Stimulated activated CD8-positive, alpha-beta memory T cell treated with anti-CD3 and anti-CD28 coated beads, Interleukin-2, amount 100 ng/mL, for 1 hour (primary cell): ENCODE measurements around the gene BABAM2.
"Not testable (repeated sequence)": the region's sequence is repeated elsewhere in the genome, so short reads cannot be mapped to it uniquely, and the experiment has no call there.

Experiments used
- DNase-seq, 2 donors: peaks; one replicate each; pipeline ENCODE4 v3.0.0-alpha.2; 2020; ENCODE audit warnings: low read depth in 2 of 2

Gene BABAM2

DNA sequence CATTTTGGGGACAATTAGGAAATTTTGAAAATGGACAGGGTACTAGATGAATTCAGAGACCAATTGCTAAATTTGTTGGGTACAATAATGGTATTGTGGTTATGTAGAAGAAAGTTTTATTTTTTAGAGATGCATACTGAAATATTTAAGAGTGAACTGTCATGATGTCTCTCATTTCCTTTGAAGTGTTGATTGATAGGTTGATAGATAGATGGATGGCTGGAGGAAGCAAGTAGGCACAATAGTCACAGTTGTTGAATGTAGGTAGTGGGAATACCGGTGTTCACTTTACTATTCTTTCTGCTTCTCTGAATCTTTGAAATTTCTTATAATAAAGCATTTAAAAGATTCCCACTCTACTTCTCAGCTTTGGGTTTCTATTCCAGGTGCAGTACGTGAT, 350.4 kb downstream of the BABAM2 start:
- no peak for DNase-seq

DNA sequence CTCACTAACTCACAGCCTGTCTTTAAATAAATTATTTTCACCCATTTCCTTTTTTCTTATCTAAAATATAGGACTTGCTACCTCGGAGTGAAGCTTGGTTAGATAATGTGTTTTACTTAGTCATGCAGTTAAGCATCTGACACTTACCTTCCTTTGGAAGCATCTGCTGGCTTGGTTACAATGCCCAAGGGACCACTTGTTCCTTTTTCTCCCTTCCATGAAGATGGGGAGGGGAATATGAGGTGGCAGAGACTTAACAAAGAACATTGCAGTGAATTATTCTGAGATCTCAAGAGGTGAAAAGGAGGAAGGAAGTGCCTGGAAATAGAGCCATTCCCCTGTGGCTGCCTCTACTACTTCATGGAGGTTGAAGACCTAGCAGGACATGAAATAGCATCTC, 356.8 kb downstream of the BABAM2 start:
- DNase-seq, result no peak

DNA sequence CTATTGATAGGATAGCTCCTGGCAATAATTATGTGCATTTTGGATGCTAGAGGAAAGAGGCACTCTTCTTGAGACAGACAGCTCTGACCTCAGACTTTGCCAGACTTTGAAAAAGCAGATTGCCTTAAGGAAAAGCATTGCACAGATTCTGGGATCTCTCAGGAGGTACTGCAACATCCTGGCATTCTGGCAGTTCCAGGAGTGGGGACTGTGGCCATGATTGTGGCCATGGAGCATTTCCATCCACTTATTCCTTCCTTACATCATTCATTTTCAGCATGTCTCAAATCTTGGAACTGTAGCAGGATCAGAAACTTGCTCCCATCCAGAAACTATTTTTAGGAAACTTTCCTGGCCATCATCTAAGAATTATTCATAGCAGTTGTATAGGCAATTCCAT, 357.2 kb downstream of the BABAM2 start:
- no peak for DNase-seq

DNA sequence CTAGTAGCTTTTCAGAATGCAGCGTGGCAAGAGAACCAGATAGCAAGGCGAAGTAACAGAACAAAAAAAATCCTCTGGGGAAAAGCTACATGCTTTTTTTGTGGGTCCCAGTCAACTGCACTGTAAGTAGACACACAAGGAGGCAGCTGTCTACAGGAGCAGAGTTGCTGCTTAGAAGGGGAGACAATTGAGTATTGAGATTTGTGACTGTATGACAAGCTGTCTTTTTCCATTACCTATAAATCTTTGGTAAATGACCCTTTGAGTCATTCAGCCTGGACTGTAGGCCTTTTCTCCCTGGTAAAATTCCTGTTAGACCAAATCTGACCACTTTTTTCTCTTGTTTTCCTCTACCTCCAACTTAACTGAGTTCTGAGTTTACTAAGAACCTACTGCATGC, 358.0 kb downstream of the BABAM2 start:
- DNase-seq, result no peak

DNA sequence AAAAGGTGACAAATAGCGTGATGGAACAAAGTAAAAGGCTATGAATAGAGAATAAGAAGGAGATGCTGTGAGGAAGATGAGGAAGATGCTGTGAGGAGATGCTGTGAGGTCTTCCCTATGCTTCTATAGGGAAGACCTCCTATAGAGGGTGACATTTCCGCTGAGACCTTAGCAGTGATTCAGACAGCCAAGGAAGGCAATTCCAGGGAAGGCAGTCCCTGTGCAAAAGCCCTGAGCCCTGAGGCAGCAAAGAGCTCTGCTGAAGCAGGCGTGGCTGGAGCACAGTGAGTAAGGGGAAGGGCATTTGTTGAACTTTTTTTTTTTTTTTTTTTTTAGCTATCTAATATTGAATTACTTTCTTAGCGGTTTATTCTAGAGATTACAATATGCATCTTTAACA, 359.5 kb downstream of the BABAM2 start:
- DNase-seq, result no peak

DNA sequence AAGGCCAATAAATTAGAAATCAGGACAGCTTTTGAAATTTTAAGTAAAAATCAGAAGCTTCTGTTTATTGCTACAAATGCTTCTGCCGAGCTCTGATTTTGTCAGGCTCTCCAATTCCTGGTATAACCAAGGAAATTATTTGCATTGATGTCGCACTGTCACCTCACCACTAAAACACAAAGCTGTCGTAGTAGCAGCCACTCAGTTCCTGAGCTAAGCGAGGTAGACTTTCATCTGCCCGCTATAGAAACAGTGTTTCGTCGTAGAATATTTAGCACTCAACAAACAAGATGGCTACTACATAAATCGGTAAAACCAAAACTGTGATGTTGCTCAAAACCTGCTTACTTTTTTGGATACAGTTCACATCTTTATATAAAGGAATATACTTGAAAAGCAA, 360.8 kb downstream of the BABAM2 start:
- no peak for DNase-seq

DNA sequence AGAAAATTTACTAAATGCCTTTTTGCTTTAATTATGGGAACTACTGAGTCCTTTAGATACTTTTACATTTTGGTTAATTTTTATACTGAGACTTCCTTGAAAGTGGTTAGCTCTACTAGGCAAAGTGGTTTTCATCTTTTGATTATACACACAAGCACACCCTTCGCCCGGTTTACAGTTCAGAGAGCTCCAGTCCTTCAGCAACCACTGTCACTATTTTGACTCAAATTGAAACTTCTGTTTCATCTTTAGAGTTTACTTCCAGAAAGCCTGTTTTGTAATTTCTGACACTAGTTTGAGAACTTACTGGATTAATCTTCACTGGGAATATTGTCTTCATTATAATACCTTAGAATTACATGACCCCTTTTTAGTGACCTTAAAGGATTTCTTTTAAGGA, 361.8 kb downstream of the BABAM2 start:
- DNase-seq, result no peak

DNA sequence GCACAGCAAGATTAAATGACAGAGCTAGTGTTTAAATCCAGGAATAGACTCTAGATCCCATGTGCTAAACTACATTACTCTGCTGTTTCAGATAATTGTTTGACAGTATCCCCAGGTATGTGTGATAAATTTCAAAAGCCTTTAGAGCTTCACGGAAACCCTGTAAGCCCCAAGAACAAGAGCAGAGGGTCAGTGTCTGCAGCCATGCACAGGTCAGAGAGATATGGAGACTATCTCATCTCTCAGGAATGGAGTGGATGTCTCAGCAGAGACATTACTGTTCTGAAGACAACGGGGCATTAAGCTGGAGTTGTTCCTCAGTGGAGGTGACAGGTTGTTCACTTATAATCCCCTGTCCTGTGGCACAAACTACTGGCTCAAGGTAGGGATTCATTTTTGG, 363.0 kb downstream of the BABAM2 start:
- DNase-seq, result no peak

DNA sequence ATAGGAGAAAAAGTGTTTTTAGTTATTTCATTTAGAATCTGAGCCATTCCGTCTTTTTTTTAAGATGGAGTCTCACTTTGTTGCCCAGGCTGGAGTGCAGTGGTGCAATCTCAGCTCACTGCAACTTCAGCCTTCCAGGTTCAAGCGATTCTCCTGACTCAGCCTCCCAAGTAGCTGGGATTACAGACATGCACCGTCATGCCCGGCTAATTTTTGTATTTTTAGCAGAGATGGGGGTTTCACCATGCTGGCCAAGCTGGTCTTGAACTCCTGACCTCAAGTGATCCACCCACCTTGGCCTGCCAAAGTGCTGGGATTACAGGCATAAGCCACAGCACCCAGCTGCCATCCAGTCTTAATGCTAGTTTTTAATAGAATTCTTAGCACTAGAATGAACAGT, 364.7 kb downstream of the BABAM2 start:
- DNase-seq, result not testable (repeated sequence)

DNA sequence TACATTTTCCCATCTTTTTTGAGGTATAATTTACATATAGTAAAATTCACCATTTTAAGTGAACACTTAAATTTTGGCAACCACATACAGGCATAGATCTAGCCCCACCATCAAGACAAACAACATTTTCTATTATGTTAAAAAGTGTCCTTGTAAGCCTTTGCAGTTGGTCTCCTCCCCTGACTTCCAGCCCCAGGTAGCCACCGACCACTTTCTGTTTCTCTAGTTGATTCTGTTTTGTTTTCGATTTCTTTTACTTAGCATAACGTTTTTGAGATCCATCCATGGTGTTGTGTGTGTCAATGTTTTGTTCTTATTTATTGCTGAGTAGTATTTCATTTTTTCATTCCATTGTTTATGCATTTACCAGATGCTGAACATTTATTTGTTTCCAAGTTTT, 366.7 kb downstream of the BABAM2 start:
- no peak for DNase-seq

DNA sequence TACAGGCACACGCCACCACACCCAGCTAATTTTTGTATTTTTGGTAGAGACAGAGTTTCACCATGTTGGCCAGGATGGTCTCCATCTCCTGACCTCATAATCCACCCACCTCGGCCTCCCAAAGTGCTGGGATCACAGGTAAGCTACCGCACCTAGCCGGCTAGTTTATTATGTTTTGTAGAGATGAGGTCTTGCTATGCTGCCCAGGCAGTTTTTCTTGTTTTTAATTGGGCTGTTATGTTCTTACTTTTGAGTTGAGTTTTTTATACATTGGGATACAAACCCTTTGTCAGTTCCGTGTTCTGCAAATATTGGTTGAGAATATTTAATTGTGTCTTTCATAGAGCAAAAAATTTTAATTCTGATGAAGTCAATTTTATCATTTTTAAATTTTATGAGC, 368.7 kb downstream of the BABAM2 start:
- DNase-seq, result not testable (repeated sequence)

DNA sequence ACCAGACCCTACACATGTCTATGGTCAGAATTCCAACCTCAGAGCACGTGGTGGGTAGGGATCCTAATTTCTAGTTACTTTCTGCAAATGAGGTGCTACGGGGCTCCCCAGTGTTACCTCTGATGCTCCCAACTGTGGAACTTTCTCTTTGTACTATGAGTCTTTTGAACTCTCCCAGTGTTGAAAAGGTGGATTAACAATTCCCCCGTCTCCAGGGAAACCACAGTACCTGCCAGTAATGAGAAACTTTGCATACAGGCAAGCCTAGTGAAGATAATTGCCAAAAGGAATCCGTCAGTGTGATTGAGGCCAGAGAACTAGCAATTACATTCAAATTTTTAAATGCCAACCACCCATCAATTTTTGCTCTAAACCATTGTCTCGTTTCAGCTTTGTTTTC, 373.2 kb downstream of the BABAM2 start:
- no peak for DNase-seq

DNA sequence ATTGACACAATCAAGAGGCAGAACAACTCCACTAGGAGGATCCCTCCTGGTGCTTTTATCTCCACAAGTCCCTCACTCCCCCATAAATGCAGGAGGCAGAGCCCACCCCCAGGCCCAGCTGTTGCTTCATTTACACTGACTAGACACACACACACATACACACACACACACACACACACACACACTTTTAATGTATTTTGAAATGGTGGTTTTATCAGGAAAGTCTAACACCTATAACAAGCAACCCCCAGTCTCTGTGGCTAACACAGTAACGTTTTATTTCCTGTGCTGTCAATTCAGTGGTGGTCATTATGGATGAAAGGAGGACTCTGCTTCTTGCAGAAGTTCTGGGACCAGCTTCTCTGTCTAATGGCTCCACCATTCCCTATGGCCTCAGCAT, 376.8 kb downstream of the BABAM2 start:
- DNase-seq, result no peak

DNA sequence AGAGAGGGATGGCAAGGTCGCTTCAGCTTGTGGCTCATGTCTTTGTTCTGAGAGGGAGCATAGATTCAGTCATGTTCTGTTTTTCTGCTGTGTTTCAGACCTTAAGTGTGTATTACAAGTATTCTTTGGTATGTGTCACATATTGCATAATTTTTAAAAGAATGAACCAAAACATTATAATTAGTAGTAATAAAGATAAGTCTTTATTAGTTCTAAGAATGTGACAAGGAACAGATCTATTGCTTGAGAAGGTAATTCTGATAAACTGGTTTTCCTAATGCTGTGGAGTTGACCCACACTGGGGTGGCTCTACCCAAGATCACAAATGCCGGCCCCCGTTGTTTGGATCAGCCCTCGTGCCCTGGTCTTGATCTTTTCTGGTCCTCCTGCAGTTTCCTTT, 377.9 kb downstream of the BABAM2 start:
- no peak for DNase-seq

DNA sequence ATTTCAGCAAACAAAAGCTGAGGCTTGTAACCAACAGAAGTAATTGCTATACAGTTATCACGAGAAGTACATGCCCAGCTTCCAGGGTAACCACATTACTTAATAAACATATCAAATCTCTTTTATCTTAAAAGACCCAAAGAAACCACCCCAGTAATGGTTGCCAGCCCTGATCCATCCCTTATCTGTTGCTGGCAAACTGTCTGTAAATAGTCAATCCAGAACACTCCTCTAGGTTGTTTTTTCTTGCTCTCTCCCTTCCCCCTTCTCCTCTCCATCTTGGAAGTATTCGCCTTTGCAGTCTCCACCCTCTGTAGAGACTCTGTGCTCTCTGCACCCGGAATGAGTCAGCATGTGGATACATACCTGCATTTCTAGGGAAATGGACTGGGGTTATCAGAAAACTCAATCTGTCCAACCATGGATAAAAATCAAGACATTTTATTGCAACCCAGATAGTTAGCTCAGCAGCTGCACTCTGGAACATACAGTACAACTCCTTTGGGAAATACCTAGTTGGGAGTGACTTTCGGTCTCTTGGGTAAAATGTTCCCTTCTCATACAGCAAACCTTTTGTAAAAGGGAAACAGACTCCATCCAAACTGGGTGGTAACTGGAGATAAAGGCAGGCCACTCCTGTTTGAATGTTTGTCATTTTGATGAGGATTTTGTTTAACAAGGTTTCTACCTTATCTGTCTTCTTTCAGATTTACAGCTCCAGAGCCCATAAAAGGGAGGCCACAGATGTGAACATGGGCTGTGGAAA, 378.7 kb downstream of the BABAM2 start:
- no peak for DNase-seq

DNA sequence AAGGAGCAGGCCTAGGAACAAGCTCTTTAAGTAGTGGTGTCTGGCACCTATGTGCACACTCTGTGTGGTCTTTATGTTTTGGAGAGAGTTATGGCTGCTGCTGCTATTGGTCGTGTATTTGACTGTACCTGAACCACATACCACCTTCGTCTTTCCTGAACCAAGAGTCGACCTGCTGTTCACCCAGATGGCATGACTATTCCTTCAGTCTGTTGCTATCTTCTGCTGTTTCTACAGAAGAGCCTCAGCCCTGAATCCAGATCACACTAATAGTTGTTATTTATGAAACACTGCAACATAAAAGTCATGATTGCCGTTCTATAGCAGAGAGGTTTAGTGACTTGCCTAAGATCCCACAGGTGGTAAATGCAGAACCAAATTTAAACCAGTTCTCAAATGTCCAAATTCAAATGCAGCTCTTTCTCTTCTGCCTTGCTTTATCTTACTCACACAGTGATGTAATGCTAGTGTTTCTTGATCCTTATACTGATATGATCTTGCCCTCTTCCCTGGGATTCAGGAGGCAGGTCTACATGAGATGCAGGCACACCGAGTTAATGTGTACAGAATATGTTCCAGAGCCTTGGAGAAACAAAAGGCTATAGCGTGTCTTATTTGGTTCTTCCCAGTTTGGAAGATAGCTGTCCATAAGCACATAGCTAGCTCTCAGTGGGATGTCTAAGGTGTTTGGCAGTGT, 380.1 kb downstream of the BABAM2 start:
- DNase-seq, result no peak

DNA sequence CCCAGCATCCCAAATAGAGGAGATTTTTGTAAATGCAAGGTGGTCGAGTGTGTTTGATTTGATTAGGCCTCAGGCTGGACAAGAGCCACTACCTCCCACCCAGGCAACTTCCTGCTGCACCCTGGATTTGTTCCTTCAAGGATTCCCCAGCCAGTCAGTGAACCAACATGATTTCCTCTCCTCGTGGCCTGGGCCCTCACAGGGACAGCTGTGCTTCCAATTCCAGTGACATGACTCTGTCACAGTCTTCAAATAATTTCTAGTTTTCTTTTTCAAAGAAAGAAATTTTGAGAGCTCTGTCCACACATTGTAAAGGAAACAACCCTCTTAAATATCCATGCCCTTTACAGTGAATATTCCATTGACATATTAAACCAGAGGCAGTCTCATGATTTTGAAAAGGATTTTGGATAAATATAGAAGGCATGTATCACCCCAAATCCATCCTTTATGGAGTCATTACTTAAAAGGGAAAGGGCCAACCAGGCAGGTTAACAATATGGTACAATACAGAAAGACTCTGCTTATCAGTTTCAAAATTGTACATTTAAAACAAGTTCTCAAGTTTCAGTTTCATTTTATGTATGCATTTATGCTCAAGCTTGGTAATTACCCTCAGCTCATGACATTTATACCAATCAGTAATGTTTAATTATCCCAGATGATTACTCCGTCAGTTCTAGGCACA, 380.8 kb downstream of the BABAM2 start:
- no peak for DNase-seq

DNA sequence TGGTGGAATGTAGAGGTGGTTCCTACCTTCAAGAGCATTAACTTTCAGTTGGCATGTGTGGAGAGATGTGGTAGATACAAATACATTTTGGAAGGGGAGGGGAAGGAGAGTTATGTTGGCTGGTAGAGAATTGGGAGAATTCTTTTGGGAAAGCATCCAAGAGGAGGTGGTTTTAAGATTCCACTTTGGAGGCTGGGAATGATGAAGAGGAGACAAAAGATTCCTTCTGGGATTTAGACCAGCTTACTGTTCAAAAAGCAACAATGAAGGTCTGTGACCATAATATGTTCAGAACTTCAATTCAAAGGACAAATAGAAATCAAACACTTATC, 381.4 kb downstream of the BABAM2 start:
- no peak for DNase-seq

DNA sequence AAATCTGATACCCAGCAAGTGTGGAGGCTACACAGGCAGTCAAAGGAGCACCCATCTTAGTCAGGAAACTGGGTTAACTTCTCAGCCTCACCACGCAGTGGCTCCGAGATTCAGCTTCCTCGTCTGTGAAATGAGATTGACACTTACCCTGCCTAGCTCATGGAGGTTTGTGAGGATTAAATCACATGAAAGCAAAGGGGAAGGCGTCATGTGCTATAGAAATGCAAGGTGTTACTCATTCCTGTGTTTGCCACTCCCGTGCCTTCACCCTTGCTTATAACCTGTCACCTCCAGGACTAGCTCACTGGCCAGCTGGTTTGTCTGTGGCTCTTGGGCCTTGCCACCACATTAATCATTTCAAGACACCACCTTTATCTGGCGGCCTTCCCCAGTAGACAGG, 383.2 kb downstream of the BABAM2 start:
- DNase-seq, result no peak

DNA sequence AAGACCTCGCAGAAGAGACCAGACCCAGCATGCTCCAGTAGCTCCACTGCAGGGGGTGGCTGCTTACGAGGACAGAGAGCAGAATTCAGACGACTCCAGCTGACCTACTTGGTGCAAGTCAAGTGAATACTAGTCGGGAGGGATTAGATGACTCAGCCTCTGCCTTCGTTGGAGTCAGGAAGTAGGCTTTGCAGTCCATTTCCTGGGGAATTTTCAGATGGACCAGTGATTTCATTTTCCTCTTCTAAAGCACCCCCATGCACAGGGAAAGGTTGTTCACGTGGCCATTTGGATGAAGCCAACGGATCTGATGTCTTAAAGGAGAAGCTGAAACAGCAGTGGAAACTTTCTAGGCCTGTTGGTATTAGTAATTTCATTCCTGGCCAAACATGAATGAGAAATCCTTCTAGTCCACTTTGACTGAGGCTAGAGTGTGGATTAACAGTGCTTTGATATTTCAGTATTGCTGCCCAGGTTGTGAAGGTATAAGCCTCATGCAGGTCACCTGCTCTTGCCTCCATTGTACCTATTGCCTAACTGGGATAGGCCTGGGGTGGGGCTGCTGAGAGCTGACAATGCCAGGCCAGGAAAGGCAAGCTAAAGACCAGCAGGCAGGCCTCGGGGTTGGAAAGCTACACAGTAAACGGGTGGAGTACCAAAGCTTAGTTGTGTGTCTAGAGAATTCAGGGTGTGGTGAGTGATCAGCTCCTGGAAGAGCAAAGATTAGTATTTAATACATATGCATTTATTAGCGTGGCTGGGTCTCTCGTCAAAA, 384.6 kb downstream of the BABAM2 start:
- no peak for DNase-seq

DNA sequence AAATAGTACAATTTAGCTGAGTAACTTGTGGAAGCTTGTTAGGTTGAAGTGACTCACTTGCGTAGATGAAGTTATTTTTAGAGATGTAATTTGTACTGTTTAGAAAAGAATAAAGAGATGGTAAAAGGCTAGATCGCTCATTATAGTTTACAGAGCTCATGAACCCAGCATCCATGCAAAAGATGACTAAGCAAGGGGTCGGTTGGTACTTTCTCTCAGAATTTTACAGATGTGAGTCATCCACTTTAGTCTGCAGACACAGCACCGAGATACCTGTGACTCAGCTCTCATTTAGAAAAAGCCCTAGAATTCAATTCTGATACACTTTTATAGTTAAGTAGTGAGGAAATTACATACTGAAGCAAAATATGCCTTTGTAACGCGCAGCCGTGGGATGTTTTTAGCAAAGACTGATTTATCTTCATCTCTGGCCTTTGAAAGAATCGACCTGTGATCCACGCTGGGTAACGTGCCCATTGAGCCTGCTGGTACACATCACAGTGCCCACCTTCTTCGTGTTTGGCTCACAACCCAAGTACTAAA, 385.6 kb downstream of the BABAM2 start:
- DNase-seq, result no peak

DNA sequence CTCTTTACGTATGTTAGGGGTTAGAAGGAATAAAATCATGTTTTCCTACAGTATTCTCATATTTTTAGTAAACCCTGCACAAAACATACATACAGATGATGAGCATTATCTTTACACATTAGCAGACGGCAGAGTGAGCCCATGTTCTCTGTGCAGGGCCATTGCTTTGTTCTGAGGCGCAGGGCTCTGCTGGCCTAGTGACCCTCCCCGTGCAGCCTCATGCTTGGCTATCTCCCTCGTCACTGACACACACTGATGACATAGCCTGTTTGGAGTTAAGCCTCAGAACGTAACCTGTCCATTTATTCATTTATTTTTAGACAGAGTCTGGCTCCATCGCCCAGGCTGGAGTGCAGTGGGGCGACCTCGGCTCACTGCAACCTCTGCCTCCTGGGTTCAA, 386.3 kb downstream of the BABAM2 start:
- DNase-seq, result no peak
